BLaER1 treated with 17β-estradiol and CSF1 and Interleukin-3, amounts not matched to agents 10 nM and 100 nM (cell line): ENCODE data around the gene HEG1.

ENCODE experiments used
- H3K27ac ChIP-seq, 11 experiments: shearing (Covaris generic); formaldehyde crosslinking; 2 replicates each; pipeline ENCODE4 v1.8.1; 2022
- H3K27me3 ChIP-seq, 11 experiments: shearing (Covaris generic); formaldehyde crosslinking; 2 replicates each; pipeline ENCODE4 v1.8.1; 2022
- H3K36me3 ChIP-seq, 11 experiments: shearing (Covaris generic); formaldehyde crosslinking; 2 replicates each; pipeline ENCODE4 v1.8.1; 2022
- H3K4me1 ChIP-seq, 10 experiments: shearing (Covaris generic); formaldehyde crosslinking; 2 replicates each; pipeline ENCODE4 v1.8.1; 2022
- H3K4me2 ChIP-seq, 11 experiments: shearing (Covaris generic); formaldehyde crosslinking; 2 replicates each; pipeline ENCODE4 v1.8.1; 2022
- H3K4me3 ChIP-seq, 10 experiments: shearing (Covaris generic); formaldehyde crosslinking; 2 replicates each; pipeline ENCODE4 v1.8.1; 2022
- H3K9ac ChIP-seq, 11 experiments: shearing (Covaris generic); formaldehyde crosslinking; 2 replicates each; pipeline ENCODE4 v1.8.1; 2022
- H3K9me3 ChIP-seq, 11 experiments: shearing (Covaris generic); formaldehyde crosslinking; replicated peaks in 1 of 11; 2 replicates each; pipeline ENCODE4 v1.8.1; 2022
- H4K20me1 ChIP-seq, 11 experiments: shearing (Covaris generic); formaldehyde crosslinking; 2 replicates each; pipeline ENCODE4 v1.8.1; 2022
- Cebpa-rat ChIP-seq, 11 experiments: shearing (Covaris generic); IDR thresholded peaks; 2 replicates each; pipeline ENCODE4 v1.8.1; 2022

Gene HEG1

DNA sequence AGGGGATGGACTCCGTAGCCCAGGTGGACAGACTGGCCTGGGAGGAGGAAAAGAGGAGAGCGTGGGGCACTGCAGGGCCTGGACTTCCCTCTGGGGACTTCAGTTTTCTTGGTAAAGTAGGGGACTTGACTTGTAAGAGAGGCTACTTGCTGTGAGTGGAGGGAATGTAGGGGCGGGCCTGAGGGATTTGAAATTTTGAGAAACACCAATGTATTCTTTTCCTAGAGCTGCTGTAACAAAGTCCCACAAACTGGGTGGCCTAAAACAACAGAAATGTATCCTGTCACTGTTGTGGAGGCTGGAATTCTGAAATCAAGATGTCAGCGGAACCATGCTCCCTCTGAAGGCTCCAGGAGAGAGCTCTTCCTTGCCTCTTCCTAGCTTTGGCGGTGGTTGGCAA is 5.8 kb upstream of the HEG1 start:
- H3K4me2 ChIP-seq: no peak overlapping the region
- H3K27ac ChIP-seq: no peak overlapping the region

DNA sequence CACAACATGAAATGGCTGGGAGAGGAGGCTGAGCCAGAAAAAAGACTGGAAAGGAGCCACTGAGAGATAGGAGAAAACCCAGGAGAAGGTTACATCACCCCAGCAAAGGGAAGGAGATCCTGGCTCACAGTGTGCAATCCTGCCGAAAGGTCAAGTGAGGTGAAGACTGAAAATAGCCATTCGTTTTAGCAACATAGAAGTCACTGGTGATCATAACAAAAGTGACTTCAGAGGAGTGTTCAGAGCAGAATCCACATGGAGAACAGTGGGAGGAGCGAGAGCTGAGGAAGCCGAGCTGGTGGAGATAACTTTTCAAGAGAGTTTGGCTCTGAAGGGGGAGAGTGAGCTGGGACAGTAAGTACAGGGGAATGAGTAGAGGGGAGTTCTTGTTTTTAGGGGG is 5.4 kb upstream of the HEG1 start:
- Histone ChIP-seq H3K4me1 (peaks cover 4 to 8% (median 5%) of the 10 kb centered on the region in 10 experiments; a peak in 15 of 20 replicates), H3K4me2 (no peak overlapping the region), H3K36me3 (no peaks in the 10 kb centered on the region), H4K20me1 (no peaks in the 10 kb centered on the region), H3K9ac (no peak overlapping the region), H3K9me3 (peaks cover 0 to 12% (median 5%) of the 10 kb centered on the region in 11 experiments; a peak in 7 of 22 replicates), H3K27ac (no peak overlapping the region), H3K27me3 (peaks cover 0 to 6% (median 0%) of the 10 kb centered on the region in 11 experiments; a peak in 5 of 22 replicates), H3K4me3 (no peak overlapping the region)
- no peak for TF ChIP-seq Cebpa-rat (IDR thresholded peaks at IDR 0.05)

More for the DNA sequence above, 5.8 kb upstream of the HEG1 start:
- H3K27me3 ChIP-seq: peaks cover 0 to 6% (median 0%) of the 10 kb centered on the region in 11 experiments; a peak in 5 of 22 replicates
- no peak overlapping the region for H3K9ac ChIP-seq
- H4K20me1 ChIP-seq: no peaks in the 10 kb centered on the region
- peaks cover 0 to 12% (median 5%) of the 10 kb centered on the region in 11 experiments; a peak in 7 of 22 replicates for H3K9me3 ChIP-seq
- H3K4me1 ChIP-seq: peaks cover 0 to 3% (median under 1%) of the 10 kb centered on the region in 10 experiments; a peak in 8 of 20 replicates
- no peaks in the 10 kb centered on the region for H3K36me3 ChIP-seq
- no peak overlapping the region for H3K4me3 ChIP-seq
- no peak for TF ChIP-seq Cebpa-rat (IDR thresholded peaks at IDR 0.05)

DNA sequence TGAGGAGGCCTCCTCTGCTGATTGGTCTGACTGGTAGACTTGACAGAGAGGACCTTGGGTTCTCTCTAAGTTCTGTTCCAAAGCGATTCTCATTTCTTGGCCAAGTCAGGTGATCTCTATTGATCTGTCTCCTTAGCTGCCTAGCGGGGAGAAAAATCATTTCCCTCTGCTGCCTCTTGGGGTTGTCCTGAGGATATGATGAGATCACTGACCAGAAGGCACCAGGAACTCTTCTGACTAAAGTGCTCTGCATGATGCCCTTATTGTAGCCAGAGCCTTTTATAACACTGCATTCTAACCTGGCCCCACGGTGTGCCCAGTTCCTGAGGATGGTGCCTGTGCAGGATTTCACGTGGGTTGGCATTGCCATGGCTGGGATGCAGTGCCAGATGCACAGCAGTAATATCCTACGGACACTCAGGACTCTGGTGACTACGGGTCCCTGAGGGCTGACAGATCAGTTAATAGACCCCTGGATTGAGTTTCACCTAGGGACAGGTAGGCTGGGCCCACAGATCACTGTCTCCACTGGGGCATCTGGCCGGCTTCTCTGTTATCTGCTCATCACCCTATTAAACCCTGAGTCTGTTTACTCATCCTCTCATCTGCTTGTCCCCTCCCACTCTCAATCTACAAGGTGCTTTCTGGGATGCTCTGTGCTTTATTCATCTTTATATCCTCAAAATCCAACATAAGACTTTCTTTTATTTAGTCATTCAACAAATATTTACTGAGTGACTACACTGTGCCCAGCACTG is 3.9 kb upstream of the HEG1 start:
- no peak overlapping the region for H3K4me2 ChIP-seq
- peaks cover 0 to 8% (median 4%) of the 10 kb centered on the region in 11 experiments; a peak in 7 of 22 replicates for H3K9me3 ChIP-seq
- no peak overlapping the region for H3K9ac ChIP-seq
- H3K36me3 ChIP-seq: no peaks in the 10 kb centered on the region
- no peak overlapping the region for H3K4me3 ChIP-seq
- peaks cover 5 to 13% (median 9%) of the 10 kb centered on the region in 10 experiments; a peak in 18 of 20 replicates for H3K4me1 ChIP-seq
- H3K27me3 ChIP-seq: peaks cover 0 to 6% (median 0%) of the 10 kb centered on the region in 11 experiments; a peak in 5 of 22 replicates
- H3K27ac ChIP-seq: no peak overlapping the region
- no peaks in the 10 kb centered on the region for H4K20me1 ChIP-seq
- TF ChIP-seq Cebpa-rat (IDR thresholded peaks at IDR 0.05): no peak

DNA sequence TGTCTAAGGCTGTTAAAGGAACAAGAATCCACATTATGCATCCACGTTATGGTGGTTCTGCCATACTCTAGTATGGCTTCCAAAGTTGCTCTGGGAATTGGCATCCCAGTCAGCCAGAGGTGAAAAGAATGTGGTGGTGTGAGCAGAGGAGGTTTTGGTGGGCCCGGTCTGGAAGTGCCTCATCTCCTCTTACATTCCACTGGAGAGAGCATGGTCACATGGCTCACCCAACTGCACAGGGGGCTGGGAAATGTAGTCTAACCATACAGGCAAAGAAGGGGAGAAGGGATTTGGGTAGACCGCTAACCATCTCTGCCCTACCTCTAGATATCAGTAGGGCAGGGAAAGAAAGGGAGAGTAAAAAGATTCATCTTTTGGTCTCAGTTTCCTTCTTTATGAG is 3.2 kb upstream of the HEG1 start:
- H3K4me1 ChIP-seq: peaks cover 11 to 20% (median 16%) of the 10 kb centered on the region in 10 experiments
- H3K36me3 ChIP-seq: no peaks in the 10 kb centered on the region
- H3K27me3 ChIP-seq: peaks cover 0 to 6% (median 0%) of the 10 kb centered on the region in 11 experiments; a peak in 5 of 22 replicates
- no peaks in the 10 kb centered on the region for H4K20me1 ChIP-seq
- H3K27ac ChIP-seq: no peak overlapping the region
- H3K4me3 ChIP-seq: no peak overlapping the region
- H3K9ac ChIP-seq: no peak overlapping the region
- peaks cover 0 to 1% (median 0%) of the 10 kb centered on the region in 11 experiments; a peak in 6 of 22 replicates for H3K9me3 ChIP-seq
- no peak for TF ChIP-seq Cebpa-rat (IDR thresholded peaks at IDR 0.05)
- no peak overlapping the region for H3K4me2 ChIP-seq

DNA sequence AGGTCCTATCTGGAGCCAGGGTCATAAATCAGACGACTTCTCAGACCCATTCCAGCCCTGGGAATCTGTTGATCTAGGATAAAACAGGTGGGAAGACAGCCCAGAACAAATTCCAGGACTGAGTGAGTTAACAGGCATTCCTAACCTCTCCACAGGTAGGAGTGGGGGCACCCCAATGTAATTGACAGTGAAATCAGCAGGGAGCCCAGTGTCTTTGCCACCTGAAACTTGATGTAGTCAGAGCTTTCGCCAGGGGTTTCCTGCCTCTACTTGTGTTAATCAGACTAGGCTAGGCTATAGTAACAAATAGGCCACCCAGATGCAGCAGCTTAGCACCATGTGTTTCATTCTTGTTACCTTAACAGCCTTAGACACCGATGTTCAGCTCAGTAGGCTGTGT is 2.7 kb upstream of the HEG1 start:
- Histone ChIP-seq H3K27ac (no peak overlapping the region), H3K9me3 (no peaks in the 10 kb centered on the region), H4K20me1 (peaks cover 0 to 3% (median 0%) of the 10 kb centered on the region in 11 experiments; a peak in 2 of 22 replicates), H3K27me3 (peaks cover 0 to 6% (median 0%) of the 10 kb centered on the region in 11 experiments; a peak in 5 of 22 replicates), H3K36me3 (no peaks in the 10 kb centered on the region), H3K9ac (no peak overlapping the region), H3K4me1 (peaks cover 15 to 24% (median 20%) of the 10 kb centered on the region in 10 experiments), H3K4me2 (no peak overlapping the region), H3K4me3 (no peak overlapping the region)
- no peak for TF ChIP-seq Cebpa-rat (IDR thresholded peaks at IDR 0.05)

DNA sequence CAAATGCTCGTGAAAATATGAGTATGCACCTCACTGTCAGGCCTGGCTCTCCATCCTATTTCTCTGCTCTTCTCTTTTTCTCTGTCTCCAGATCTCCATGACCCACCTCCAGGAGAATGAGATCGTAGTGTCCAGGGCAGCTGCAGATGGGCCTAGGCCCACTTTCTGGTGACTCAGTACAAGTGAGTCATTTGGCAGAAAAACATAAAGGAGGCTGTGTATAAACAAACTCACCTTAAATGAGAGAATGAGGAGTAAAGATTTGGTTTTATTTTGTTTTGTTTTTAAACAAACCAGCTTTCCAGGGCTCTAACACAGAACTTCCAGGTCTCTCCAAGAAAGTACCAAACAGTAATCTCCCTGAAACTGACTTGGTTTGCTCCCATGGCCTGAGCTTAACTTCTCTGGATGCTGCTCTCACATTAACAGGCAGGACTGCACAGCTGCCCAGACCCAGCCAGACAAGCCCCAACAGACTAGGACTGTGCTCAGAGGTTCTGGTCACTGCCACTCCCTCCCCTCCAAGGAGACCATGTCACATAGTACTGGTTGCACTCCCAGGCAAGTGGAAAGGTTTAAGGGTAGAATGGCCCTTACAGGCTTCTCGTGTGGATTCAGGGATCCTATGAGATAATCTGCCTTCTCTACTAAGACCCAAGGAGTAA is 1.5 kb upstream of the HEG1 start:
- Histone ChIP-seq H3K4me3 (no peak overlapping the region), H3K9ac (no peak overlapping the region), H3K27me3 (peaks cover 0 to 6% (median 0%) of the 10 kb centered on the region in 11 experiments; a peak in 5 of 22 replicates), H3K4me1 (peaks cover 27 to 36% (median 32%) of the 10 kb centered on the region in 10 experiments), H3K27ac (no peak overlapping the region), H4K20me1 (peaks cover 0 to 15% (median 5%) of the 10 kb centered on the region in 11 experiments; a peak in 7 of 22 replicates), H3K9me3 (no peaks in the 10 kb centered on the region), H3K36me3 (no peaks in the 10 kb centered on the region), H3K4me2 (no peak overlapping the region)
- TF ChIP-seq Cebpa-rat (IDR thresholded peaks at IDR 0.05): no peak

DNA sequence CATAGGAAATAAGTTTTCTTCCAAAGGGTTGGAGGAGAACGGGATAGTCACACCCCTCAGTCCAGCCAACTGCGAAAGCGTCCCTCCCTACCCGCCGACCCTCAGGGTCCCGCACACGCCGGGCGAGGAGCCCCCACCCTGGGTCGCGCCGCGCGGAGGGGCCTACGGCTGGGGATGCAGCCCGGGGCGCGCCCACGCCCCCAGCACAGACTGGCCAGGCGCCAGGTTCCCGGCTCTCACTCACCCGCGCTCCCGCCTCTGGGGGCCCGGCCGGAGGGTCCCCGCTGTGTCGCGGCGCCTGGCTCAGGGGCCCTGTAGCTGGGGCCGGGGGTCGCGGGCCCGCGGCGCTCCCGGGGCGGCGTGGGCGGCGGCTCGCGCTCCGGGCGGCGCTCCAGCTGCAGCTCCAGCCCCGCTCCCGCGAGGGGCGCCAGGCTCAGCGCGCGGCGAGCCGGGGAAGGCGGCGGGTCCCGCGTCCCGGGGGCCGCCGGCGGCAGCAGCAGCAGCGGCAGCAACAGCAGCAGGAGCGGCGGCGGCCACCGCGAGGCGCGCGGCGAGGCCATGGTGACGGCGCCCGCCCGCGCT is 375 bp downstream of the HEG1 start:
- Histone ChIP-seq H3K27ac (peak overlapping the region; percentile 50 to 81 (median 75)), H3K27me3 (peaks cover 0 to 6% (median 0%) of the 10 kb centered on the region in 11 experiments; a peak in 4 of 22 replicates), H3K9me3 (no peaks in the 10 kb centered on the region), H3K4me1 (peaks cover 43 to 55% (median 51%) of the 10 kb centered on the region in 10 experiments), H3K4me3 (peak overlapping the region; percentile 71 to 88 (median 80)), H3K4me2 (peak overlapping the region; percentile 88 to 100 (median 98)), H3K36me3 (no peaks in the 10 kb centered on the region), H4K20me1 (peaks cover 0 to 34% (median 10%) of the 10 kb centered on the region in 11 experiments; a peak in 7 of 22 replicates), H3K9ac (peak overlapping the region; percentile 75 to 87 (median 83))
- no peak for TF ChIP-seq Cebpa-rat (IDR thresholded peaks at IDR 0.05)

DNA sequence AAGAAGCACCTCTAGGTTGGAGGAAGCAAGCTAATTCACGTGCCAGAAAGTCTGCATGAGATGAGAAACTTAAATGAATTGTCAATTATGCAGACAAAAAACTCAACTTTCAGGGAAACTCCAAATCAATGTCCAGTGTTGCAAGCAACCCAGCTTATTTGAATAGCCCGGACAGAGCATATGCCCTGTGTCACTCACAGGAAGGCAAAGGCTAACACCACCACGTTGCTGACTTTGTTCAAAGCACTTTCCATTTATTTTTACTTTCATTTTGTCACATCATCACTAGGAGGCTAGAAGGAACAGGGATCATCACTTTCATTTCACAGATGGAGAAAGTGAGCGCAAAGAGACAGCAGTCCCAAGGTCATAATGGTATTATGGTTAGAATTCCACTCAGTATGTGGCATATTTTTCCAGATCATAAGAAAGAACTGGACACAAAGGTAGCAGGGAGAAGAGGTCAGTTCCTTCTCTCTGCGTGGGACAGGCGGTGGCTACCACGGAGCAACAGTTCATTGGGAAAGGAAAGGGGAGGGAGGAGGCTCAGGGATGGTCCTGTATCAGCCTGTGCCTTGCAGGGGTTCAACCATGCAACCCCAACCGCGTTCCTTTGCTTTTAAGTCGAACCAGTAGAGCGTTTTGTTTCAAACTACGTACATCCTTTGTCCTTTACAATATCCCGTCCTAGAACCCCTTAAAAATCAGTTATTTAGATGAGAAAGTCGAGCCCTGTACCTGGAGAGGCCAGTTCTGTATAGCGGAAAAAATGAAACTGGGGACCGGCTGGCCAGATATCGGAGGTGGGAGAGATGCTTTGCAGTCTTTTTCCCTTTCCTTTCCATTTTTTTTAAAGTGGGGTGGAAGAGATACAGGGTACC is 1.1 kb downstream of the HEG1 start:
- H3K4me2 ChIP-seq: peak overlapping the region; percentile 88 to 100 (median 98)
- H3K27ac ChIP-seq: peak overlapping the region in 10 of 11 experiments; percentile 51 to 81 (median 75); a peak in 19 of 22 replicates
- no peaks in the 10 kb centered on the region for H3K36me3 ChIP-seq
- peaks cover 0 to 39% (median 10%) of the 10 kb centered on the region in 11 experiments; a peak in 7 of 22 replicates for H4K20me1 ChIP-seq
- H3K27me3 ChIP-seq: peaks cover 0 to 6% (median 0%) of the 10 kb centered on the region in 11 experiments; a peak in 4 of 22 replicates
- no peaks in the 10 kb centered on the region for H3K9me3 ChIP-seq
- peak overlapping the region; percentile 71 to 88 (median 80) for H3K4me3 ChIP-seq
- TF ChIP-seq Cebpa-rat (IDR thresholded peaks at IDR 0.05): no peak
- peak overlapping the region; percentile 75 to 87 (median 83) for H3K9ac ChIP-seq
- H3K4me1 ChIP-seq: peaks cover 43 to 60% (median 56%) of the 10 kb centered on the region in 10 experiments
